ENCODE data around the gene ATXN1L.
"Not testable (repeated sequence)": the region's sequence is repeated elsewhere in the genome, so short reads cannot be mapped to it uniquely, and the experiment has no call there.

Gene ATXN1L

DNA sequence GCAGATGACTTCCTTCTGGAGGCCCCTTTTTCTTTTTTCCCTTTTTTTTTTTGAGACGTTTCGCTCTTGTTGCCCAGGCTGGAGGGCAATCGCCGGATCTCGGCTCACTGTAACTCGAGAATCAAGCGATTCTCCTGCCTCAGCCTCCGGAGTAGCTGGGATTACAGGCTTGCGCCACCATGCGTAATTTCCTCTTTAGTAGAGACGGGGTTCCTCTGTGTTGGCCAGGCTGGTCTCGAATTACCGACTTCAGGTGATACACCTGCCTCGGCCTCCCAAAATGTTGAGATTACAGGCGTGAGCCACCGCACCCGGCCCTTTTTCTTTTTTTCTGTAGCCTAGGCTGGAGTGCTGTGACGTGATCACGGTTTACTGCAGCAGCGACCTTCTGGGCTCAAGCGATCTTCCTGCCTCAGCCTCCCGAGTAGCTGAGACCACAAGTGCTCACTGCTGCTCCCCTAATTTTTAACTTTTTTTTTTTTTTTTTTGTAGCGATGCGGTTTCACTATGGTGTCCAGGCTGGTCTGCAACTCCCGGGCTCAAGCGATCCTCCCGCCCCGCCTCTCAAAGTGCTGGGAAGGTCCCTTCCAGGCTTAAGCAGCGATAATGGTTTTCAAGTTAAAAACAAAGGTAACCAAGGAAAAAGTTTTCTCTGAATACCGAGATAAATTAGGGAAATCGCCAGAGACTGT is 48.6 kb downstream of the ATXN1L start:
- DNase-seq (ENCODE audit: low read depth): peak; percentile 28

DNA sequence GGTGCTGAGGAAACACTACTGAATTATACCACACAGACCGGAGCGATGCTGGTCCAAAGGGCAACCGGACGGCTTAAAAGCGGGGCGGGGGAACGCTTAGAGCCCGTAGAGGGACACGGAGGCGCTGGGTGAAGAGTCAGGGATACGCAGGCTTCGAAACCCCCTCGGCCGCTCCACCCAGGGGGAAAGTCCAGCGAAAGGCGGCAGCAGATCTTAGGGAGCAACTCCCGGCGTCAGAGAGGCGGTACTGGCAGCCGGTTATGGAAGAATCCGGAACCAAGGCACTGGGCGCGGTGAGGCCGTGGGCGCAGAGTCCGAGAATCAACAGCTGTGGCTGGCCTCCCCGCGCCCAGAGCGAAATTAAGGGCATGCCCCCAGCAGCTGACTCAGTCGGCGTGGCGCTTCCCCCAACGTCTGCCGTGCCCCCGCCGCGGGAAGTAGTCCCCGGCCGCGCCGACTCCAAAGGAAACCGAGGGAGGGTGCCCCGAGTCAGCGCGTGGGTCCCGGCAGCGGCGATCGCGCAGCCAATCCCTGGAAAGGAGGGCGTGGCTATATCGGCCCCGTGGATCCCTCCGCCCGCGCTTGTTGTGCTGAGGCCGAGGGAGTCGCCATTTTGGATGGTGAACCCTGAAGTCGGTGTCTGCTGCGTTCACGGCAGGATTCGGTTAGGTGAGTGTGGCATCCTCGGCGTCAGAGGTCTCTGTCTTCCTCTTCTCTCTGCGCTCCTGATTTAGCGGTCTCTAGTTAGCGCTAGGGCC is 49.3 kb downstream of the ATXN1L start, which contains the start of gene IST1:
Gene IST1 (plus strand): TSS at position 611 of the 758 bp plus-strand sequence. CDS start 20,110 bp downstream, outside the sequence.
- DNase-seq (ENCODE audit: low read depth): peak; percentile 97

DNA sequence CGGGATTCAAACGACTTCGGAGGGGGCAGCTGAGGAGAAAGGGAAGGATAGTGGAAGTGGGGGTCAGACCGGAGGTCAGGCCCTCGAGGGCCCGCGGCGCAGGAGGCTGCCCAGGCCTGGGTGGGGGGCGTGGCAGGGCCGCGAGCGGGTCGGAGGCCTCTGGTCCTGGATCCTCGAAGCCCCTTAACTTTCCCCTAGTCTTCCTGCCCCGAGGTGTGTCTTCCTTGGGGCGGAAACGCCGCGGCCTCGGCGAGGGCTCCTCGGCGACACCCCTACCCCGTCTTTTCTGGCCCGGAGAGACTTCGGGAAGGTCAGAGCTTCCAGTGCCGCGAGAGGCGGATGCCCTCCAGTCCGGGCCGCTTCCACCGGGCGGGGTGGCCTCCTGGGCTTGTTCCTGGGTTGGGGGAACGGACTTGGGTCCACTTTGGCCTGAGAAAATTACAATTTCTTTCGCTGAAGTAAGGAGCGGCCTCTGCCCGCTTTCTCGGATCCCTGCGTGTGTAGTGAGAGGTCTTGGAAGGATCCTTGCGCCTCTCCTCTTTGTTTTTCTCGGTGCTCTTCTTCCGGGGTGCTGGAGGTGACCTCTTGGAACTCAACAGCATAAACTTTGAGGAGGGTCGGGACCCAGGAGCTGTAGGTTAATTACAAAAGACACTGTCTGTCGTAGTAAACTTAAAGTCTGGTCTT is 50.0 kb downstream of the ATXN1L start:
- DNase-seq (ENCODE audit: low read depth): peak; percentile 13

DNA sequence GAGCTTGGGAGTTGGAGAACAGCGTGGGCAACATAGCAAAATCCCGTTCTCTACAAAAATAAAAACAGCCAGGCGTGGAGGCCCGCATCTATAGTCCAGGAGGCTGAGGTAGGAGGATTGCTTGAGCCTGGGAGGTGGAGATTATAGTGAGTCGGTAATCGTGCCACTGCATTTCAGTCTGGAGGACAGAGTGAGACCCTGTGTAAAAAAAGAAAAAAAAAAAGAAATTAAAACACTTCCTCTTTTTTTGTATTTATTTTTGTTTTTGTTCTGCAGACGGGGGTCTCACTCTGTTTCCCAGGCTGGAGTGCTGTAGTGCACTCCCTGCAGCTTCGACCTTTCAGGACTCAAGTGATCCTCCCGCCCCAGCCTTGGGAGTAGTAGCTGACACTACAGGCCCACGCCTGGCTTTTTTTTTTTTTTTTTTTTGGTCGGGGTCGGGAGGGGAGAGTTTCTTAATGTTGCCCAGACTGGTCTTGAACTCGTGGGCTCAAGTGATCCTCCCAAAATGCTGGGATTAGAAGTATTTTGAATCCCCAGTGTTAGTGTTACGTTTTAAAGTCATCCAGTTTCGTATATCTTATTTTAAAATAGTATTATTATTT is 51.1 kb downstream of the ATXN1L start:
- no peak for DNase-seq (ENCODE audit: low read depth)

DNA sequence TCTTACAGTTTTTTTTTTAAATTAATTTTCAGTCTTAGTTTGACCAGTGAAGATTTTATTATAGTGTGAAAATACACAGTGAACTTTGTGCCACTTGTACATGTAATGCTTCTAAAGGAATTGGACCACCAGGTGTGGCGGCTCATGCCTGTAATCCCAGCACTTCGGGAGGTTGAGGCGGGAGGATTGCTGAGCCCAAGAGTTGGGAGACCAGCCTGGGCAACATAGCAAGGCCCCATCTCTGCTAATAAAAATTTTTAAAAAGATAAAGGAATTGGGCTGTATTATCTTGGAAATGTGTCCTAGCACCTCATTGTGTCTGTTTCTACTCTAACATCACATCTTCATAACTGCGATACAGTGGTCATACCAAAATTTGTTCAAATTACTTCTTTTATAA is 53.4 kb downstream of the ATXN1L start:
- DNase-seq (ENCODE audit: low read depth): no peak

DNA sequence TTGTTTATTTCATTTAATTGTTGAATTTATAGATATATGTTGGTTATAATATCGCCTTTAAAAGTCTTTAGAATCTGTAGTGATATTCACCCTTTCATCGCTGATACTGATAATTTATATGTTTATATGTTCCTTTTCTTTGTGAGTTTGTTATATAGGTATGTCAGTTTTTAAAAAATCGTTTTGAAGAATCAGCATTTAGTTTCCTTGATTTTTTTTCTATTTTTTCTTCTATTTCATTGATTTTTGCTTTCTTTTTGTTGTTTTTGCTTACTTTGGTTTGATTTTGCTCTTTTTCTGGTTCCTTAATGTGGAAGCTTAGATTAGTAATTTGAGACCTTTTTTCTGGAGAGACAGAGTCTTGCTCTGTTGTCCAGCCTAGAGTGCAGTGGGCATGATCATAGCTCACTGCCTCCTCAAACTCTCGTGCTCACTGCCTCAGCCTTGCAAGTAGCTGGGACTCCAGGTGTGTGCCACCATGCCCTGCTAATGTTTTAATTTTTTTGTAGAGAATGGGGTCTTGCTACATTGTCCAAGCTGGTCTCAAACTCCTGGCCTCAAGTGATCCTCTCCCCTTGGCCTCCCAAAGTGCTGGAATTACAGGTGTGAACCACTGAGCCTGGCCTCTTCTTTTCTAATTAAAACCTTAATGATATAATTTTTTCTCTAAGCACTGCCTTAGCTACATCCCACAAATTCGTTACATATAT is 57.0 kb downstream of the ATXN1L start:
- DNase-seq (ENCODE audit: low read depth): no peak

DNA sequence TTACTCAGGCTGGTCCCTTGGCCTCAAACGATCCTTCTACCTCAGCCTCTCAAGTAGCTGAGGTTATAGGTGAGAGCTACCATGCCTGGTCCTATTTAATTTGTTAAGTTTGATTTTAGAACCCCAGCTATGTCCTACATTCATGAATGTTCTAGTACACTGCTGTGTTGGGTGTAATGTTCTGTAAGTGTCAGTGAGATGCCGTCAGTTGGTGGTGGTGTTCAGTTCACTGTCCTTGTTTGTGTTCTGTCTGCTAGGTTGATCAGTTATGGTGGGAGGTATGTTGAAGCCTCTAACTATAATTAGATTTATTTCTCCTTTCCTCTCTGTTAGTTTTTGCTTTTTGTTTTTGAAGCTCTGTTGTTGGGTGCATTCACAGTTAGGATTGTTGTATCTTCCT is 57.8 kb downstream of the ATXN1L start:
- no peak for DNase-seq (ENCODE audit: low read depth)

DNA sequence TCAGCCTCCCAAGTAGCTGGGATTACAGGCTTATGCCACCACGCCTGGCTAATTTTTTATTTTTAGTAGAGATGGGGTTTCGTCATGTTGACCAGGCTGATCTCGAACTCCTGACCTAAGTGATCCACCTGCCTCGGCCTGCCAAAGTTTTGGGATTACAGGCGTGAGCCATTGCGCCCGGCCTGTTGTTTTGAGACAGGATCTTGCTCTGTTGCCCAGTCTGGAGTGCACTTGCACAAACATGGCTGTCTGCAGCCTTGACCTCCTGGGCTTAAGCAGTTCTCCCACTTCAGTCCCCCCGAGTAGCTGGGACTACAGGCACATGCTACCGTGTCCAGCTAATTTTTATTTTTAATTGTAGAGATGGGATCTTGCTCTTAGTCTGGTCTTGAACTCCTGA is 58.5 kb downstream of the ATXN1L start:
- no peak for DNase-seq (ENCODE audit: low read depth)

DNA sequence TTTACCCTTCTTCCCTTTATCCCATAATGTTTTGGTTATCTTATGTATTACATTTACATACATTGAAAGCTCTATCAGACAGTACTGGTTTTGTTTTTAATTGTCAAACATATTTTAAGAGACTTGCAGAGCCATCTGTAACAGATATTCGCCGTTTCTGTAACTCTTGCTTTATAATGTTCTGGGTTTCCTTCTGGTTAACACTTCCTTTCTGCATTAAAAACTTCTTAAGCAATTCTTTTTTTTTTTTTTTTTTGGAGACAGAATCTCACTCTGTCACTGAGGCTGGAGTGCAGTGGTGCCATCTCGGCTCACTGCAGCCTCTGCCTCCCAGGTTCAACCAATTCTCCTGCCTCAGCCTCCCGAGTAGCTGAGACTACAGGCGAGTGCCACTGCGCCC is 60.0 kb downstream of the ATXN1L start:
- not testable (repeated sequence) for DNase-seq (ENCODE audit: low read depth)
